GM19239 (cell line): ENCODE data around the gene R3HDML.

Experiments
- DNase-seq: peaks from one replicate; pipeline ENCODE4 v3.0.0; 2011; ENCODE audit warnings: low spot score; ENCODE audit not compliant: insufficient read length
- FAIRE-seq: peaks from 2 replicates; lab custom pipeline; 2011; peaks lifted over from hg19 to GRCh38; lab: Jason Lieb, UNC

The R3HDML gene

DNA sequence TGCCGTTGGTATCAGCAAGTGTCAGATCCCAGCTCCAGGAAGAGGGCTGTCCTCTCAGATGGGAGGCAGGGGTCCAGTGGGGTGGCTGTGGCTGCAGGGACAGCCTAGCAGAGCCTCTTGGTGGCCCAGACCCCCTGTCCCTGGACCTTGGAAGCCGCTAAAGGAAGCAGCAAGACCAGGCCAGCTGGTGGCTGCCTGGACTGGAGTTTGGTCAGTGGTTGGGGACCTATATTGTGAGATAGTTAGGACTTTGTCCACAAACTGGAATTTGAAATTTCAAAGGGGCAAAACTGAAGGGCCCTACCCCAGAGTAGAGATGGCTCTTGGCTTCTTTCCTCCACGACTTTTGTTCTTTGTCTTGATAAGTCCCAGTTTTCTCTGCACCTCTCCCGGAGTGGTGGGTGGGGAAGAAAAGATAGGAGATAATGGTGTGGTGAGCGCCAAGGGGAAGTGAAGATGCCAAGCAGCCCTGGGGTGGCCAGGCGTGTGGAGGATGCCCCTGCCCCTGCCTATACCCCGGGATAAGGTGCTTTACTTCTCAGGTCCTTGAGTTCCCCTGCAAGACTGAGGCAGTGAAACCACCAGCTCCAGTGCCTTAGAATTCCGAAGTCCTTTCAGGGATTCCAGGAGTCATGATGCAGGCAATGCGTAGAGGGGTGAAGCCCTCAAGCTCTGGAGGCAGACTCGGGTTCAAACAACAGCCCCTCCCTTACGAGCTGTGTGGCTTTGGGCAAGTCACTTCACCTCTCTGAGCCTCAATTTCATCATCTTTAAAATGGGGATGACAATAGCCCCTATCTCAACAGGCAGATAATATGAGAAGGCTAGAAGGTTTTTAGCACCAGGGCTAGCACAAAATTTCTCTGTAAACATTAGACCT lies 58.9 kb downstream of the R3HDML start:
- FAIRE-seq (no peak), DNase-seq (no peak)

DNA sequence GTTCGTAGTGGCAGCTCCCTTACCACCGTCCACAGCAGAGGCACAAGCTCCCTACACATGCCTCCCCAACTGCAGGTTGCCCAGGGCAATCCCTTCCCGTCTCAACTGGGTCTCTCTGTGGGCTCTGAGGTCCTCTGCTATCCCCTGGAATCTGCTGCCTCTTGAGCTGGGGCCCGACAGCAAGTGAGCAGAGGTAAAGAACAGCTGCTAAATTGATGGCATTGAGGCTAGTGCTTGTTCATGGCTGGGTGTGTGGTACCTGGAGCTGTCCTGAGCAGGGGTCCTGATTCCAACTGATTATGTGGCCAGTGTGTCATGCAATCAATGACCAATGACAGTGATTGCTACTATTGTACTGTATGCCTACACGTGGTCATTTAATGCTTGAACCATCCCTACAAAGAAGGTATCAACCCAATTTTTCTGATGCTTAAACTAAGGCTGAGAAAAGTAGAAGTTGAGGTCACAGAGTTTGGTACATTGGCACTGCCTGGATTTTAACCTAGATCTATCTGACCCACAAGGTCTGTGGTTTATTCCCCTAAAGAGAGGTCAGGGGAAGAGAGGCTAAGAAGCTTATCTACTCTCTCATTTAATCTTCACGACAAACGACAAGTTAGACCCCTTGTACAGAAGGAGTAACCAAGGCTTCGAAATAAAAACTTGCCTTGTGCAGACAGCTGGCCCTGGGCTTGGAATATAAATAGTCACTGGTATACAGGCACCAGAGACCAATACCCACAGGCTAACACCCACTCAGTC lies 59.7 kb downstream of the R3HDML start:
- DNase-seq (no peak), FAIRE-seq (no peak)

DNA sequence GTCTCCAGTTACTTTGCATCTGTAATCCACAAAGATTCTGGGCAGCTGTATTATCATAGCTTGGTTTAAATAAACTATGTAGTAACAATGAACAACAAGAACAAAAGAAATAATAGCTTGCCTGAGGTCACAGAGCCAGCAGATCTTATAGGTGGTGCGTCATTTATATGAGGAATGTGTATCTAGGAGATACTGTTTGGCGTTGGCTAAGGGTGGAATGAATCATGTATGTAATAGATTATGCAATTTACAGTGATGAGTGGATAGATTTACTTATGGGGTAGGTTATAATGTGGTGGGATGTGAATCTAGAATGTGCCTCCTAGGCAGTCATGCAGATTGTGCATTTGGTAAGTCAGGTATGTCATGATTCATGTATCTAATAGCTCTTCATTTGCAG lies 61.5 kb downstream of the R3HDML start:
- no peak for FAIRE-seq

DNA sequence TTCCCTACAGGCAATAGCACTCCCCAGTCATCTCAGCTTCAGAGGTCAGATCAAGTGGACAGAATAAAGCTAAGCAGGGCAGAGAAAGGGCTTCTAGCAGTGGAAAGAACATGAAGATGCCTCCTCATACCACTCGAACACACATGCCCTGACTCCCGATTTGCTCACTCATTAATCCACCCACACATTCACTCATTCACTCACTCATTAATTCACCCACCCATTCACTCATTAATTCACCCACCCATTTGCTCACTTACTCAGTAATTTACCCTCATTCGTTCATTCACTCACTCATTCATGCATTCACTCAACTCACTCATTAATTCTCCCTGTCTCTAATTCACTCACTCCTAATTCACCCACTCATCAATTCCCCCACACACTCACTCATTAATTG lies 62.6 kb downstream of the R3HDML start:
- FAIRE-seq = no peak

More for the DNA sequence above, 61.5 kb downstream of the R3HDML start:
- no peak for DNase-seq

DNA sequence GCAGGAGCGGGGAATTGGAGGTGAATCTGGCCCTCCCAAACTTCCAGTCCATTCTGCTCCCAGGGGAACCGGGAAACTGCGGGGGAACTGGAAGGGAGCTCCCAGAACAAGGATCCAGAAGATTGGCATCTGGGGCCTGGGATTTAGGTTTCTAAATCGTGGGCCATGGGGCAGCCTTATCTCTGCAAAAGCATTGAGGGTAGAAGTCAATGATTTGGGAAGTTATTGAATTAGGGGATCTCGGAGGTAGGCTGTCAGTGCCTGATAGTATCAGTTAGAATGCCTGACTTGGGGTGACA lies 63.8 kb downstream of the R3HDML start:
- no peak for DNase-seq
- FAIRE-seq = no peak

More for the DNA sequence above, 62.6 kb downstream of the R3HDML start:
- DNase-seq = no peak
